Measurements from ENCODE around the gene CAMK4.

GRCh38 chr5:111532886-111533582 is 308.9 kb downstream of the CAMK4 start:
- TF ChIP-seq CTCF (IDR thresholded peaks at IDR 0.05) (no peak), POLR2A (IDR thresholded peaks at IDR 0.05) (no peak)

Measured in tibial nerve (tissue), 3 donors.